Measurements from ENCODE around the gene GPR160.

GRCh38 chr3:170078620-170079281 is 41.0 kb downstream of the GPR160 start:
- TF ChIP-seq POLR2AphosphoS5 (IDR thresholded peaks at IDR 0.05; ENCODE audit: low read depth, low read length) (no peak), POLR2A (IDR thresholded peaks at IDR 0.05; ENCODE audit: low read depth, low read length) (no peak)
